ENCODE measurements around the gene PRR29.

DNA sequence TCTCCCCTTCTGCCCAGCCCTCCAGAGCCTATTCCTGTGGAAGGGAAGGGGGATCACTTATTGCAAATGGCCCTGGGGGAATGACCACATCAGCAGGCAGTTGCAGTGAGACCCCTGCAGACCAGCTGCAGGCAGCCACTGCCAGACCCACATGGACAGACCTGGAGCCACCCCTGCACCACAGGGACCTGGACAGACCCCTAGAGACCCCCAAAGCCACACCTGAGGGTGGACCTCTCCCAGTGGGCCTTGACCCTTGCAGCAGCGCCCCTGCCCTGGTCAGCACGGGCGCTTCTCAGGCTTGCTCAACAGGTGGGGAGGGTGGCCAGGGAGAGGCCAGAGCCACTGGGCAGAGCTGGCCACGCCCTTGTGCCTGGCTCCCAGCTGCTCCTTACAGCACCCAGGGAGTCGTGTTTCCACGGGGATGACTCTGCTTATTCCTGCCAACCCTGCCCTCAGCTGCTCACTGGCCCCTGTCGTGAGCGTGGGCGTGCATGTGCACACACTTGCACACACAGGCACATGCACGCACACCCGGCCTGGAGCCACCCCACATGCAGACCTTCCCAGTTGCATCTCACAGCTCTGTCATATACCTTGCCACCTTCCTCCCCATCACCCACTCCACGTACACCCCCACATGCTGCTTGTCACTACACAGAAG lies 24.1 kb upstream of the PRR29 start:
- TF ChIP-seq TAF1 (IDR thresholded peaks at IDR 0.05; ENCODE audit: borderline replicate concordance, insufficient read depth, low read length) = no peak
- TF ChIP-seq, protein P1, sequence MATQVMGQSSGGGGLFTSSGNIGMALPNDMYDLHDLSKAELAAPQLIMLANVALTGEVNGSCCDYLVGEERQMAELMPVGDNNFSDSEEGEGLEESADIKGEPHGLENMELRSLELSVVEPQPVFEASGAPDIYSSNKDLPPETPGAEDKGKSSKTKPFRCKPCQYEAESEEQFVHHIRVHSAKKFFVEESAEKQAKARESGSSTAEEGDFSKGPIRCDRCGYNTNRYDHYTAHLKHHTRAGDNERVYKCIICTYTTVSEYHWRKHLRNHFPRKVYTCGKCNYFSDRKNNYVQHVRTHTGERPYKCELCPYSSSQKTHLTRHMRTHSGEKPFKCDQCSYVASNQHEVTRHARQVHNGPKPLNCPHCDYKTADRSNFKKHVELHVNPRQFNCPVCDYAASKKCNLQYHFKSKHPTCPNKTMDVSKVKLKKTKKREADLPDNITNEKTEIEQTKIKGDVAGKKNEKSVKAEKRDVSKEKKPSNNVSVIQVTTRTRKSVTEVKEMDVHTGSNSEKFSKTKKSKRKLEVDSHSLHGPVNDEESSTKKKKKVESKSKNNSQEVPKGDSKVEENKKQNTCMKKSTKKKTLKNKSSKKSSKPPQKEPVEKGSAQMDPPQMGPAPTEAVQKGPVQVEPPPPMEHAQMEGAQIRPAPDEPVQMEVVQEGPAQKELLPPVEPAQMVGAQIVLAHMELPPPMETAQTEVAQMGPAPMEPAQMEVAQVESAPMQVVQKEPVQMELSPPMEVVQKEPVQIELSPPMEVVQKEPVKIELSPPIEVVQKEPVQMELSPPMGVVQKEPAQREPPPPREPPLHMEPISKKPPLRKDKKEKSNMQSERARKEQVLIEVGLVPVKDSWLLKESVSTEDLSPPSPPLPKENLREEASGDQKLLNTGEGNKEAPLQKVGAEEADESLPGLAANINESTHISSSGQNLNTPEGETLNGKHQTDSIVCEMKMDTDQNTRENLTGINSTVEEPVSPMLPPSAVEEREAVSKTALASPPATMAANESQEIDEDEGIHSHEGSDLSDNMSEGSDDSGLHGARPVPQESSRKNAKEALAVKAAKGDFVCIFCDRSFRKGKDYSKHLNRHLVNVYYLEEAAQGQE (IDR thresholded peaks at IDR 0.05; ENCODE audit: insufficient read depth in 1 of 2, low read depth in 2 of 2, low read length in 2 of 2) = no peak
- TF ChIP-seq POLR2AphosphoS5 (IDR thresholded peaks at IDR 0.05; ENCODE audit: low read depth, low read length) = no peak
- no peak for TF ChIP-seq SIN3A (IDR thresholded peaks at IDR 0.05; ENCODE audit: borderline replicate concordance, insufficient read depth, low read length)
- no peak for TF ChIP-seq FOXP2 (optimal IDR thresholded peaks at IDR 0.05; ENCODE audit: borderline replicate concordance, extremely low read depth, extremely low read length, insufficient read depth)

Data from PFSK-1 (cell line).